Measurements from ENCODE around the gene POU5F1. TPM values are rescaled to one million over a fixed set of nuclear protein-coding genes. Genes with fewer than 3 reads are reported as not detected.
A peak's percentile ranks its signal among the peaks of the same experiment; 100 is the strongest.

POU5F1 gene
- total and polyA plus RNA-seq, 2 donors from 2014 or later = 7.9 to 19.9 TPM

- Histone ChIP-seq H3K4me1 (ENCODE audit: control insufficient read depth in 2 of 3, insufficient read depth in 2 of 3, low read depth in 1 of 3, low read length in 3 of 3) (peaks cover 0 to 3% (median 2%) of the 10 kb centered on the region in 3 donors), H3K36me3 (ENCODE audit: control insufficient read depth in 2 of 3, insufficient read depth in 3 of 3, low read length in 3 of 3) (no peaks in the 10 kb centered on the region), H3K9ac (ENCODE audit: low read length in 3 of 3) (no peak overlapping the region), H3K4me3 (ENCODE audit: low read length in 3 of 3) (no peak overlapping the region), H3K27me3 (ENCODE audit: control insufficient read depth, insufficient read depth, low read length) (no peaks in the 10 kb centered on the region), H3K9me3 (ENCODE audit: control insufficient read depth in 2 of 3, insufficient read depth in 1 of 3, low read length in 3 of 3) (no peaks in the 10 kb centered on the region), H3K27ac (ENCODE audit: low read depth in 2 of 2, low read length in 2 of 2) (no peak overlapping the region)
- no peak for FAIRE-seq
- DNase-seq = no peak
- TF ChIP-seq CTCF (IDR thresholded peaks at IDR 0.05; ENCODE audit: borderline replicate concordance, extremely low read depth, insufficient read depth) = no peak
- intact Hi-C loops (cut with DNase I) = loop anchor here (10.0 kb wide), 1 partner anchor 156 kb away; no protein-coding TSS in a partner anchor
Observed at GRCh38 chr6:31208506-31208905, 38.0 kb upstream of the POU5F1 start.

- no peaks in the 10 kb centered on the region for H3K36me3 ChIP-seq (ENCODE audit: control insufficient read depth in 2 of 3, insufficient read depth in 3 of 3, low read length in 3 of 3)
- no peak overlapping the region for H3K4me3 ChIP-seq (ENCODE audit: low read length in 3 of 3)
- no peaks in the 10 kb centered on the region for H3K9me3 ChIP-seq (ENCODE audit: control insufficient read depth in 2 of 3, insufficient read depth in 1 of 3, low read length in 3 of 3)
- H3K27ac ChIP-seq (ENCODE audit: low read depth in 2 of 2, low read length in 2 of 2) = no peak overlapping the region
- no peak overlapping the region for H3K9ac ChIP-seq (ENCODE audit: low read length in 3 of 3)
- no peak for FAIRE-seq
- intact Hi-C loops (cut with DNase I) = loop anchor here (10.0 kb wide), 1 partner anchor 159 kb away; no protein-coding TSS in a partner anchor
- TF ChIP-seq CTCF (IDR thresholded peaks at IDR 0.05; ENCODE audit: borderline replicate concordance, extremely low read depth, insufficient read depth) = no peak
- H3K4me1 ChIP-seq (ENCODE audit: control insufficient read depth in 2 of 3, insufficient read depth in 2 of 3, low read depth in 1 of 3, low read length in 3 of 3) = peaks cover 0 to 14% (median 9%) of the 10 kb centered on the region in 3 donors
- no peak for DNase-seq
- H3K27me3 ChIP-seq (ENCODE audit: control insufficient read depth, insufficient read depth, low read length) = no peaks in the 10 kb centered on the region
Observed at GRCh38 chr6:31205638-31206037, 35.2 kb upstream of the POU5F1 start.

GRCh38 chr6:31204751-31205145, 34.3 kb upstream of the POU5F1 start:
- Histone ChIP-seq H3K4me3 (ENCODE audit: low read length in 3 of 3) (peak overlapping the region in 1 of 3 donors; percentile 69), H3K27ac (ENCODE audit: low read depth in 2 of 2, low read length in 2 of 2) (peak overlapping the region in 1 of 2 donors; percentile 82)

More at GRCh38 chr6:31204751-31205145, 34.3 kb upstream of the POU5F1 start:
- H3K27me3 ChIP-seq (ENCODE audit: control insufficient read depth, insufficient read depth, low read length) = no peaks in the 10 kb centered on the region
- peaks cover 0 to 3% (median 0%) of the 10 kb centered on the region in 3 donors for H3K9me3 ChIP-seq (ENCODE audit: control insufficient read depth in 2 of 3, insufficient read depth in 1 of 3, low read length in 3 of 3)
- H3K9ac ChIP-seq (ENCODE audit: low read length in 3 of 3) = no peak overlapping the region
- peaks cover 0 to 14% (median 9%) of the 10 kb centered on the region in 3 donors for H3K4me1 ChIP-seq (ENCODE audit: control insufficient read depth in 2 of 3, insufficient read depth in 2 of 3, low read depth in 1 of 3, low read length in 3 of 3)
- FAIRE-seq (no peak), DNase-seq (no peak)
- H3K36me3 ChIP-seq (ENCODE audit: control insufficient read depth in 2 of 3, insufficient read depth in 3 of 3, low read length in 3 of 3) = no peaks in the 10 kb centered on the region
- TF ChIP-seq CTCF (IDR thresholded peaks at IDR 0.05; ENCODE audit: borderline replicate concordance, extremely low read depth, insufficient read depth) = no peak
- intact Hi-C loops (cut with DNase I) = loop anchor here (10.0 kb wide), 1 partner anchor 160 kb away; no protein-coding TSS in a partner anchor

Data from kidney (tissue), 14 donors.